Nephron progenitor cell (in vitro differentiated cells): Measurements from ENCODE around the gene ESRP2.
A peak's percentile ranks its signal among the peaks of the same experiment; 100 is the strongest.

Experiments used
- DNase-seq: peaks from one replicate; pipeline ENCODE4 v3.0.0; 2021
- H3K27ac Mint-ChIP-seq: 2 replicates; pipeline ENCODE4 v1.8.0; 2021; ENCODE audit warnings: mild to moderate bottlenecking, moderate library complexity, mixed read lengths
- H3K27me3 Mint-ChIP-seq: 2 replicates; pipeline ENCODE4 v1.8.0; 2021; ENCODE audit warnings: mild to moderate bottlenecking, low read depth, mixed read lengths; ENCODE audit not compliant: poor library complexity
- H3K36me3 Mint-ChIP-seq: 2 replicates; pipeline ENCODE4 v1.8.0; 2021; ENCODE audit warnings: low read depth, mixed read lengths
- H3K4me1 Mint-ChIP-seq: 2 replicates; pipeline ENCODE4 v1.8.0; 2021; ENCODE audit warnings: mixed read lengths
- H3K4me3 Mint-ChIP-seq: 2 replicates; pipeline ENCODE4 v1.8.0; 2021; ENCODE audit warnings: mild to moderate bottlenecking, moderate library complexity, mixed read lengths
- H3K9me3 Mint-ChIP-seq: 2 replicates; pipeline ENCODE4 v1.8.0; 2021; ENCODE audit warnings: mild to moderate bottlenecking, moderate library complexity, mixed read lengths
- TF ChIP-seq, protein P1 (sequence below): fragments of 200-600 bp; sonication (generic); IDR thresholded peaks from 2 replicates; pipeline ENCODE4 v1.5.0; 2021; ENCODE audit warnings: antibody characterized with exemption

Gene ESRP2

DNA sequence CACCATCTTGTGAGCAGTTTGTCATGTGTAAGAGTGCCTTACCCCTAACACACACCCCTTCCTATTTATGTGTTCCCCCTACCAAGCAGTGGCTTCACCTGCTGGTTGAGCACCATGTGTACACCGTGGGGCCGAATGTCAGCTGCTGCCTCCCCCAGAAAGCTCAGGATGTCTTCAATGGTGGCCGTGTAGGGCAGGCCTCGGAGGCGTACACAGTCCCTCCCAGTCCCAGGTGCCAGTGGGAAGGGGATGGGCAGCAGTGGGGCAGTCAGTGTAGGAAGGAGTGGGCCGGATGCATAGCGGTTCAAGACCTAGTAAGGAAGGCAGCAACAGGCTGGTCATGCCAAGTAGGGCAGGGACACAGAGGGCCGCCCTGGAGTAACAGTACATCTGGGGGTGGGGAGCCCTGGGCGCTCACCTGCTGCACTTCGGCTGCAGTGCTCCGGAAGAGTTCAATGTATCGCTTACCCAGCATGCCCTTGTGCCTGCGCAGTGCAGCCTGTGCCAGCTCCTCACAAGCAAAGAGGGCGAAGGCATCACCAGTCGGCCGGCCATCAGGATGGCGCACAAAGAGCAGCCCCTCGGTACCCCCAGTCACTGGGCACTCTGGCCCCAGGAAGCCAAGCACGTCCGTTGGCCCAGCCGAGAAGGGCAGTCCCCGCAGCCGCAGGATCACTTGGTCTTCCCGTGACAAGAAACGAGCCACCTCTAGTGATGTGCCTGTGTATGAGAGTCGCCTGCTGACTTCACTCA lies 4.4 kb downstream of the ESRP2 start:
- TF ChIP-seq, protein P1, sequence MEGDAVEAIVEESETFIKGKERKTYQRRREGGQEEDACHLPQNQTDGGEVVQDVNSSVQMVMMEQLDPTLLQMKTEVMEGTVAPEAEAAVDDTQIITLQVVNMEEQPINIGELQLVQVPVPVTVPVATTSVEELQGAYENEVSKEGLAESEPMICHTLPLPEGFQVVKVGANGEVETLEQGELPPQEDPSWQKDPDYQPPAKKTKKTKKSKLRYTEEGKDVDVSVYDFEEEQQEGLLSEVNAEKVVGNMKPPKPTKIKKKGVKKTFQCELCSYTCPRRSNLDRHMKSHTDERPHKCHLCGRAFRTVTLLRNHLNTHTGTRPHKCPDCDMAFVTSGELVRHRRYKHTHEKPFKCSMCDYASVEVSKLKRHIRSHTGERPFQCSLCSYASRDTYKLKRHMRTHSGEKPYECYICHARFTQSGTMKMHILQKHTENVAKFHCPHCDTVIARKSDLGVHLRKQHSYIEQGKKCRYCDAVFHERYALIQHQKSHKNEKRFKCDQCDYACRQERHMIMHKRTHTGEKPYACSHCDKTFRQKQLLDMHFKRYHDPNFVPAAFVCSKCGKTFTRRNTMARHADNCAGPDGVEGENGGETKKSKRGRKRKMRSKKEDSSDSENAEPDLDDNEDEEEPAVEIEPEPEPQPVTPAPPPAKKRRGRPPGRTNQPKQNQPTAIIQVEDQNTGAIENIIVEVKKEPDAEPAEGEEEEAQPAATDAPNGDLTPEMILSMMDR: no peak
- Mint-ChIP-seq H3K4me3 (no peak overlapping the region), H3K27me3 (peaks cover 47% of the 10 kb centered on the region), H3K36me3 (no peaks in the 10 kb centered on the region), H3K9me3 (no peaks in the 10 kb centered on the region), H3K4me1 (peaks cover 46% of the 10 kb centered on the region), H3K27ac (no peak overlapping the region)
- DNase-seq: no peak

- no peaks in the 10 kb centered on the region for H3K36me3 Mint-ChIP-seq
- H3K4me1 Mint-ChIP-seq: peaks cover 41% of the 10 kb centered on the region
- no peaks in the 10 kb centered on the region for H3K9me3 Mint-ChIP-seq
- peaks cover 42% of the 10 kb centered on the region for H3K27me3 Mint-ChIP-seq
- no peak overlapping the region for H3K27ac Mint-ChIP-seq
- TF ChIP-seq, protein P1: no peak
- no peak for DNase-seq
- H3K4me3 Mint-ChIP-seq: no peak overlapping the region
Measured at GRCh38 chr16:68230956-68231355, 5.0 kb downstream of the ESRP2 start.

- H3K36me3 Mint-ChIP-seq: no peaks in the 10 kb centered on the region
- TF ChIP-seq, protein P1: no peak
- peaks cover 35% of the 10 kb centered on the region for H3K27me3 Mint-ChIP-seq
- H3K9me3 Mint-ChIP-seq: no peaks in the 10 kb centered on the region
- H3K4me3 Mint-ChIP-seq: no peak overlapping the region
- DNase-seq: no peak
- peaks cover 40% of the 10 kb centered on the region for H3K4me1 Mint-ChIP-seq
- no peak overlapping the region for H3K27ac Mint-ChIP-seq
Measured at GRCh38 chr16:68230176-68230571, 5.8 kb downstream of the ESRP2 start.

DNA sequence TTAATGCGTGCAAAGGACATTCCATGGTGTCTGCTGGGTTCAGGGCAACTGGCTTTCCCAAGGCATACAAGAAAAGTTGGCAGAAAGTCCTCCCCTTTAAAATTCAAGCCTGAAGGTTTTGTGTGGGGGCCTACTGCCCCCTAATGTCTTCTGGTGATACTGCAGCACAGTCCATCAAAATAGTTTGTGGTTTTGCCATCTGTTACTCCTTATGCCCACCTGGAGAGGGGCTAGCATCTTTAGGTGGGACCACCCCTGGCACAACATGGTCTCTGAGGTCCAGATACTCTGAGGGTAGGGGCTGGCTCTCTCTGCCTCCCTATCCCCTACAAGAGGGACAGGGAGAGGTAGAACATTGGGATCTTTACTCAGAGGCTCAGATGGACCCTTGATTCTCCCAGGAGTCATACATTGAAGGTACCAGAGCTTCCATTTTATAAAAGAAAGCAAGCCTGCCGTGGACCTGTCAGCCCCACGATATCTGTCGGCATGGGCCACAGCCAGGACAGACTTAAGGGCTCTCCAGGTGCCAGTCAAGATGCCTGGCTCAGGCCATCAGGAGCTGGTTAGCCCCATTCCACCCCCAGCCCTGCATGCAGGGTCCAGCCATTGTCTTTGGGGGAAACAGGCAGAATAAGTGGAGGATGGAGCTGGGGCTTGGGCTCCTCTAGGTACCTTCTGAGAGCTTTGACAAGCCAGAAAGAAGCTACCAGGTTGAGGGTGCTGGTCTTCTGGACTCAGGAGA lies 6.3 kb downstream of the ESRP2 start:
- Mint-ChIP-seq H3K9me3 (no peaks in the 10 kb centered on the region), H3K27me3 (peaks cover 29% of the 10 kb centered on the region), H3K36me3 (no peaks in the 10 kb centered on the region), H3K4me3 (no peak overlapping the region), H3K27ac (no peak overlapping the region), H3K4me1 (peaks cover 34% of the 10 kb centered on the region)
- TF ChIP-seq, protein P1: peak; percentile 83
- DNase-seq: peak; percentile 59

- TF ChIP-seq, protein P1: no peak
- Mint-ChIP-seq H3K27me3 (peaks cover 19% of the 10 kb centered on the region), H3K36me3 (no peaks in the 10 kb centered on the region), H3K4me1 (peaks cover 27% of the 10 kb centered on the region), H3K4me3 (no peak overlapping the region), H3K27ac (peak overlapping the region; percentile 66), H3K9me3 (no peaks in the 10 kb centered on the region)
- no peak for DNase-seq
Measured at GRCh38 chr16:68228652-68229051, 7.3 kb downstream of the ESRP2 start.
